Measurements from ENCODE around the gene C2. TPM values are rescaled to one million over a fixed set of nuclear protein-coding genes. Genes with fewer than 3 reads are reported as not detected.
A peak's percentile ranks its signal among the peaks of the same experiment; 100 is the strongest.
"Not testable (repeated sequence)": the region's sequence is repeated elsewhere in the genome, so short reads cannot be mapped to it uniquely, and the experiment has no call there.

C2 gene
- total RNA-seq, 1 donor from 2014 or later, result 2.4 TPM

- no peak overlapping the region for H3K4me3 Mint-ChIP-seq (ENCODE audit: unreplicated experiment)
- H3K9me3 Mint-ChIP-seq (ENCODE audit: unreplicated experiment), result no peaks in the 10 kb centered on the region
- no peak for TF ChIP-seq CTCF (IDR thresholded peaks at IDR 0.05)
- DNase-seq (ENCODE audit: extremely low spot score, unreplicated experiment), result no peak
- H3K4me1 Mint-ChIP-seq (ENCODE audit: unreplicated experiment), result peaks cover 26% of the 10 kb centered on the region
- H3K36me3 Mint-ChIP-seq (ENCODE audit: unreplicated experiment), result peaks cover 1% of the 10 kb centered on the region
- no peak overlapping the region for H3K27ac Mint-ChIP-seq (ENCODE audit: unreplicated experiment)
- H3K27me3 Mint-ChIP-seq (ENCODE audit: unreplicated experiment), result peaks cover 4% of the 10 kb centered on the region
Measured at GRCh38 chr6:31907158-31907813, 20.2 kb upstream of the C2 start.

- H3K27ac Mint-ChIP-seq (ENCODE audit: unreplicated experiment); H3K4me3 Mint-ChIP-seq (ENCODE audit: unreplicated experiment); H3K36me3 Mint-ChIP-seq (ENCODE audit: unreplicated experiment); H3K9me3 Mint-ChIP-seq (ENCODE audit: unreplicated experiment); DNase-seq (ENCODE audit: extremely low spot score, unreplicated experiment); H3K27me3 Mint-ChIP-seq (ENCODE audit: unreplicated experiment): not testable (repeated sequence)
- H3K4me1 Mint-ChIP-seq (ENCODE audit: unreplicated experiment), result peaks cover 19% of the 10 kb centered on the region
Measured at GRCh38 chr6:31908255-31908654, 19.3 kb upstream of the C2 start.

GRCh38 chr6:31908791-31909190 is 18.7 kb upstream of the C2 start:
- no peak for TF ChIP-seq CTCF (IDR thresholded peaks at IDR 0.05)
- no peak overlapping the region for H3K27ac Mint-ChIP-seq (ENCODE audit: unreplicated experiment)
- peaks cover 4% of the 10 kb centered on the region for H3K27me3 Mint-ChIP-seq (ENCODE audit: unreplicated experiment)
- no peak overlapping the region for H3K4me3 Mint-ChIP-seq (ENCODE audit: unreplicated experiment)
- H3K9me3 Mint-ChIP-seq (ENCODE audit: unreplicated experiment), result no peaks in the 10 kb centered on the region
- H3K36me3 Mint-ChIP-seq (ENCODE audit: unreplicated experiment), result peaks cover 1% of the 10 kb centered on the region
- H3K4me1 Mint-ChIP-seq (ENCODE audit: unreplicated experiment), result peaks cover 19% of the 10 kb centered on the region
- DNase-seq (ENCODE audit: extremely low spot score, unreplicated experiment), result no peak

GRCh38 chr6:31909298-31909697 is 18.2 kb upstream of the C2 start:
- DNase-seq (ENCODE audit: extremely low spot score, unreplicated experiment); H3K27me3 Mint-ChIP-seq (ENCODE audit: unreplicated experiment); H3K9me3 Mint-ChIP-seq (ENCODE audit: unreplicated experiment); H3K27ac Mint-ChIP-seq (ENCODE audit: unreplicated experiment); H3K36me3 Mint-ChIP-seq (ENCODE audit: unreplicated experiment); H3K4me3 Mint-ChIP-seq (ENCODE audit: unreplicated experiment): not testable (repeated sequence)
- peaks cover 19% of the 10 kb centered on the region for H3K4me1 Mint-ChIP-seq (ENCODE audit: unreplicated experiment)

GRCh38 chr6:31911826-31912585 is 15.5 kb upstream of the C2 start:
- H3K27ac Mint-ChIP-seq (ENCODE audit: unreplicated experiment), result peak overlapping the region; percentile 32
- peaks cover 19% of the 10 kb centered on the region for H3K4me1 Mint-ChIP-seq (ENCODE audit: unreplicated experiment)
- H3K4me3 Mint-ChIP-seq (ENCODE audit: unreplicated experiment), result no peak overlapping the region
- H3K36me3 Mint-ChIP-seq (ENCODE audit: unreplicated experiment), result no peaks in the 10 kb centered on the region
- no peak for DNase-seq (ENCODE audit: extremely low spot score, unreplicated experiment)
- no peaks in the 10 kb centered on the region for H3K9me3 Mint-ChIP-seq (ENCODE audit: unreplicated experiment)
- no peak for TF ChIP-seq CTCF (IDR thresholded peaks at IDR 0.05)
- no peaks in the 10 kb centered on the region for H3K27me3 Mint-ChIP-seq (ENCODE audit: unreplicated experiment)

- Mint-ChIP-seq H3K27ac (ENCODE audit: unreplicated experiment) (no peak overlapping the region), H3K27me3 (ENCODE audit: unreplicated experiment) (no peaks in the 10 kb centered on the region), H3K4me1 (ENCODE audit: unreplicated experiment) (peaks cover 7% of the 10 kb centered on the region), H3K4me3 (ENCODE audit: unreplicated experiment) (no peak overlapping the region), H3K9me3 (ENCODE audit: unreplicated experiment) (no peaks in the 10 kb centered on the region), H3K36me3 (ENCODE audit: unreplicated experiment) (no peaks in the 10 kb centered on the region)
- TF ChIP-seq CTCF (IDR thresholded peaks at IDR 0.05), result no peak
- DNase-seq (ENCODE audit: extremely low spot score, unreplicated experiment), result no peak
Measured at GRCh38 chr6:31915351-31915750, 12.2 kb upstream of the C2 start.

Measured in osteocyte (in vitro differentiated cells).